HG03558 (cell line): ENCODE results near the gene CXCR4.

Experiments used
- ATAC-seq: cut with Tn5 transposase; IDR thresholded peaks from one replicate; pipeline ENCODE4 v1.9.1; 2021; ENCODE audit warnings: moderate number of reproducible peaks; ENCODE audit not compliant: unreplicated experiment; ENCODE audit errors: extremely low read depth

CXCR4 gene

GRCh38 chr2:136117909-136118818, at the start of gene CXCR4:
TSS of gene CXCR4 (minus strand) at chr2:136118149. CDS start at chr2:136118060, 89 bp downstream.
- ATAC-seq = no peak

GRCh38 chr2:136164280-136164776, 46.4 kb upstream of the CXCR4 start:
- ATAC-seq = no peak

- ATAC-seq = no peak
Measured at GRCh38 chr2:136162438-136162837, 44.5 kb upstream of the CXCR4 start.

- ATAC-seq = no peak
Measured at GRCh38 chr2:136156411-136156810, 38.5 kb upstream of the CXCR4 start.

GRCh38 chr2:136154384-136154783, 36.4 kb upstream of the CXCR4 start:
- ATAC-seq = no peak

GRCh38 chr2:136151021-136151971, 33.3 kb upstream of the CXCR4 start:
- no peak for ATAC-seq

- no peak for ATAC-seq
Measured at GRCh38 chr2:136149011-136149410, 31.1 kb upstream of the CXCR4 start.

GRCh38 chr2:136146564-136146963, 28.6 kb upstream of the CXCR4 start:
- no peak for ATAC-seq

GRCh38 chr2:136143603-136144451, 25.9 kb upstream of the CXCR4 start:
- ATAC-seq = no peak

GRCh38 chr2:136141510-136142149, 23.7 kb upstream of the CXCR4 start:
- ATAC-seq = no peak

- ATAC-seq = no peak
Measured at GRCh38 chr2:136139631-136140030, 21.7 kb upstream of the CXCR4 start.

- ATAC-seq = no peak
Measured at GRCh38 chr2:136137982-136138381, 20.0 kb upstream of the CXCR4 start.

GRCh38 chr2:136136931-136137330, 19.0 kb upstream of the CXCR4 start:
- no peak for ATAC-seq

GRCh38 chr2:136135921-136136906, 18.3 kb upstream of the CXCR4 start:
- peak; percentile 35 for ATAC-seq

GRCh38 chr2:136135462-136135861, 17.5 kb upstream of the CXCR4 start:
- no peak for ATAC-seq

- peak; percentile 19 for ATAC-seq
Measured at GRCh38 chr2:136134126-136134525, 16.2 kb upstream of the CXCR4 start.

GRCh38 chr2:136133586-136133985, 15.6 kb upstream of the CXCR4 start:
- ATAC-seq = no peak

- no peak for ATAC-seq
Measured at GRCh38 chr2:136133176-136133575, 15.2 kb upstream of the CXCR4 start.
